ENCODE measurements around the gene CMKLR1.

- no peak for TF ChIP-seq EZH2 (IDR thresholded peaks at IDR 0.05)
- TF ChIP-seq POLR2AphosphoS5 (IDR thresholded peaks at IDR 0.05; ENCODE audit: borderline replicate concordance, low read depth, low read length), result no peak
- TF ChIP-seq FOXP2 (optimal IDR thresholded peaks at IDR 0.05; ENCODE audit: control extremely low read depth, extremely low read length, insufficient read depth), result no peak
Observed at GRCh38 chr12:108341356-108341755, 2.2 kb upstream of the CMKLR1 start.

Measured in SK-N-MC (cell line).